Renal pelvis (tissue), 4 donors: ENCODE measurements around the gene DPP9. TPM values are rescaled to one million over a fixed set of nuclear protein-coding genes. Genes with fewer than 3 reads are reported as not detected.

Experiments
- DNase-seq: peaks from one replicate; pipeline ENCODE4 v3.0.0-alpha.2; 2013
- polyA plus RNA-seq, 3 donors: library from polyadenylated mRNA; unstranded; fragments of 120-200 nt; gene quantifications; one replicate each; pipeline ENCODE4 v1.2.1, GENCODE V29; 2013; ENCODE audit not compliant: insufficient read length in 3 of 3

Gene DPP9
- polyA plus RNA-seq, 3 donors: 18.2 to 28.0 (median 24.3) TPM

DNA sequence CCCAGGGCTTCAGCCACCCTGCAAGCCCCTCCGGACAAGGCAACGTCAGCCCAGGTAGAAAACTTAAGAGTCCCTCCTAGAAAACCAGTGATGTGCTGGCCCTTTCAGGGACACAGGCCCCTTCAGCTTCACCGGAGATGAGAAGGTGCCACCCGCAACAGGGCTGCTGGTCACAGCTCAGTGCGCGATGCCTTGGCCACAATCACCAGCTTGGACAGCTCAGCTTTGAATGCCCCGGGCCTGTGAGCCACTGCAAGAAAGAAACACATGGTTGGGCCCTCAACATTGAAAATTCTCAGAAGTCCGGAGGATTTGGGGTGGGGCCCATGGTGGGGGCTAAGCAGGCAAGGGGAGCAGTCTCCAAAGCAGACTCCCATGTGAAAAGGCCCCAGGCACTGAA is 65.8 kb downstream of the DPP9 start:
- DNase-seq: no peak

DNA sequence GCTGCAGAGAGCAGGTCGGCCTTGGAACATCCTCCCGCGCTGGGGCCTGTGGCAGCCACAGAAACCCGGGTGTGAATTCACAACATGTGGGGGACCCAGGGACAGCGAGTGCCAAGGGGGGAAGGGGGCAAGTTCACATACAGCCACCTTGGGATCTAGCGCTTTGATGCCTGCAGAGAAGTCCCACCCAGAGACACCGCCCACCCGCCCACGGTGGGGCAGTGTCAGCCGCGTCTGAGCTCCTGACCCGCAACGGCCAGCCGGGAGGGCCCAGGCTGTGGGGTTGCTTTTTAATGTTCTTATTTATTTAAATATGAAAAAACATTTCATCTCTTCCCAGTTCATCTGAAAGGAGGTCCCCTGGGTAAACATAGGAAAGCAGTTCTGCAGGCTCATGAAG is 66.4 kb downstream of the DPP9 start:
- no peak for DNase-seq

DNA sequence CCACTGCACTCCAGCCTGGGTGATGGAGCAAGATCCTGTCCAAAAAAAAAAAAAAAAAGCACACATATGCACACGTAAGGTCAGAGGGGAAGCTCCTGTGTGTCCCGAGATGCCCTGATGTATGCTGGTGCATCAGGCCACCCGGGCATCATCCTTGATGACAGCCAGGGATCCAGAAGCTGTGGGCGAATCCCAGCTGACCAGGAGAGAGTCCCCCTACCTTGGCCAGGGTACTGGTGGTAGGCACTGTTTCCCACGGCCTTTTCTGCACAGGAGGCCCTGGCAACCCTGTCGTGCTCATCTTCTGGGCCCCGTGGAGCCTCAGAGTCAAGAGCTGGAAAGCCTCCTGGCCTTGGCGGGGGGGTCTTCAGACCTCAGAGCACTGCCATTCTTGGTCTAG is 67.5 kb downstream of the DPP9 start:
- DNase-seq: no peak

DNA sequence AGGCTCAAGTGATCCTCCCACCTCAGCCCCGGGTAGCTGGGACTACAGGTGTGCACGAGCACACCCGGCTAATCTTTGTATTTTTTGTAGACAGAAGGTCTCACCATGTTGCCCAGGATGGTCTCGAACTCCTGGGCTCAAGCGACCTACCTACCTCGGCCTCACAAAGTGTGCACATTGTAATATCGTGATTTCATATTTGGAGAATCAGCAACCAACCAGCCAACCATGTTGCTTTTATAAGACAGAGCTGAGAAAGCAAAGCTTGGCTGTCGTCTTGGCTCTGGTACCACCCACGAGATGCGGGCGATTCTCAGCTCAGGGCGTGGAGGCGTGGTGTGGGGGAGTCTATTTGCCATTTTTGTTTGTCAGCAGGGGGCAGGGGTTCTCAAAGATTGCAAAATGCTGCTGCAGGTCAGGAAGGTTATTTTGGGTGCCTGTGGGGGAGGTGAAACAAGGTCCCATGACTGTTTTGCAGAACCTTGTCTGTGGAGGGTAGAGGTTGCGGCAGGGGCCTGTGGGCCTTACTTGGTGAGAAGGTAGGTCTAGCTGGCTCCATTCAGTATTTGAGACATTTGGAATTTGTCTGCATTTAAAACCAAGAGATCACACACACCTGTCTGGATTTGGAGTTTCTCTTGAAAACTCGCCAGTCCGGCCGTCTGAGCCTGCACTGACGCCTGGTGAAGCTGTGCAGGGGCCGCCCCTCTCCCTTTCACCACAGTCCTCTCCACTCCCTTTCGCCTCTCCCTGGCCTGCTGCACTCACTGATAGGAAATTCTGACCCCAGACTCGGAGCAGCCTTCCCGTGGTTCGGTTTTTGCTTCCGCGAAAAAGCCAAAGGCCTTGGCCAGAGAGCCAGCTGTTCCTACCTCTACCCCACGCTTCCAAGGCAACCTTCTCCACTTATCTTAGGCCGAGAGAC is 68.9 kb downstream of the DPP9 start:
- DNase-seq: no peak

DNA sequence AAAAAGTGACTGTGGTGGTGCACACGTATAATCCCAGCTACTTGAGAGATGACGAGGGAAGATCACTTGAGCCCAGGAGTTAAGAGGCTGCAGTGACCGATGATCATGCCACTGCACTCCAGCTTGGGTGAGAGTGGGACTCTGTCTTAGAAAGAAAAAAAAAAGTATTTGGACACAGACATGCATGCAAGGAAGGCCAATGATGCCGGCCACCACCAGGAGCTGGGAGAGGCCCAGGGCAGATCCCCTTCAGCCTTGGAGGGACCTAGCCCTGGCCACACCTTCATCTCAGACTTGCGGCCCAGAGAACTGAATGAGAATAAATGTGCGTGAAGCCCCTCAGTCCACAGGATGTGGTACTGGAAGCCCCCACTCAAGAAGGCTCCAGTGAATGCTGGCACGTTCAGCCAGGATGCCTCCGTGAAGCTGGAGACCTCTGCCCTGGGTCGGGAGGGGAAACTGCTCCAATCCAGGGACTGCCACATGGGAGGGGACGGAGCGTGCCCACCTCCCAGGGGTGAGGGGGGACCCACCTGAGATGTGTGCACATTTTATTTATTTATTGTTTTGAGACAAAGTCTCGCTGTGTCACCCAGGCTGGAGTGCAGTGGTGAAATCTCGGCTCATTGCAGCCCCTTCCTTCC is 69.7 kb downstream of the DPP9 start:
- no peak for DNase-seq

DNA sequence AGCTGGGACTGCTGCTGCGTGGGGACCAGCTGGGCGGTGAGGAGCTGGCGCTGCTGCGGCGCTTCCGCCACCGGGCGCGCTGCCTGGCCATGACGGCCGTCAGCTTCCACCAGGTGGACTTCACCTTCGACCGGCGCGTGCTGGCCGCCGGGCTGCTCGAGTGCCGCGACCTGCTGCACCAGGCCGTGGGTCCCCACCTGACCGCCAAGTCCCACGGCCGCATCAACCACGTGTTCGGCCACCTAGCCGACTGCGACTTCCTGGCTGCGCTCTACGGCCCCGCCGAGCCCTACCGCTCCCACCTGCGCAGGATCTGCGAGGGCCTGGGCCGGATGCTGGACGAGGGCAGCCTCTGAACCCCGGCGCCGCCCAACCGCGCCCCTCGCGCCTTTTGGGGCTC is 71.6 kb downstream of the DPP9 start:
- no peak for DNase-seq

DNA sequence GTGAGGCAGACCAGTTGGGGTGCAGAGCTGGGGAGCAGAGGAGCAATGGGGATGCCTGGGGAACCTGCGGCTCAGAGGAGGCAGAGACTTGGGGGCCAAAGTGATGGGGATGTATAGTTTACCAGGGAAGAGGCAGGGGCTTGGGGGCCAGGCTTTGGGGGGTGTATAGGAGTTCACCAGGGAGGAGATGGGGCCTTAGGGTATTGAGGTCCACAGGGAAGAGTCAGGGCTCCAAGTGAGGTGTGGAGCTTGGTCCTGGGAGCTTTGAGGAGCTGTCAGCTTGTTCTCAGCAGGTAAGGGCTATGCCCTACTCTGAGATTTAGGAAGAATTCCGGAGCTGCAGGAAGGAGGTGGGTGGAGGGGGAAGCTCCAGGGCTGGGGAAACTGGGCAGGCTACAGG is 73.5 kb downstream of the DPP9 start:
- DNase-seq: no peak

DNA sequence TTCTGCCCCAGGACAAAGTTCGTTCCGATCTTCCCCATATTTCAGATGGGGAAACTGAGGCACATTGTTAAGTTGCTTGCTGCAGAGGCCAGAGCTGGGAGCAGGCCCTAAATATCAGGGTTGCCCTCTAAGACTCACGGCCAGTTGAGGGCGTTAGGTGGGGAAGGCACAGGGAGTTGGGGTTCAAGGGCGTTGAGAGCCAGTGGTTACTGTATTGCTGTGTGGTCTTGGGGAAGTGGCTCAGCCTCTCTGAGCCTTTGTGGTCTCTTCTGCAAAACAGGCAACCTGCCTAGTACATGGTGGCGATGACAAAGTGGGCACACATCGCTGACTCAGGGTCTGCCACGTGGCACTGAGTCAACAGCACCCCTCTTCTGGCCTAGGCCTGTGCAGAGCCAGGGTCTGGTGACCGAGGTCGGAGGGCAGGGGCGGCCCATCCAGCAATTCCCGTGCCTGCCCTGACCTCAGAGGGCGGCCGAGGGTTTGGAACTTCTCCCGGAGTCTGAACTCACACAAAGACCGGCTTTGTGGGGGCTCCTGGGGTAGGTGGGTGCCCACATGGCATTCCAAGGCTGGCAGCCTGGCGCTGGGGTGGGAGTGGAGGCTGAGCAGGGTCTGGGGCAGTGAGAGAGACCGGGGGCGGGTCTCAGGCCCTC is 74.1 kb downstream of the DPP9 start:
- no peak for DNase-seq

DNA sequence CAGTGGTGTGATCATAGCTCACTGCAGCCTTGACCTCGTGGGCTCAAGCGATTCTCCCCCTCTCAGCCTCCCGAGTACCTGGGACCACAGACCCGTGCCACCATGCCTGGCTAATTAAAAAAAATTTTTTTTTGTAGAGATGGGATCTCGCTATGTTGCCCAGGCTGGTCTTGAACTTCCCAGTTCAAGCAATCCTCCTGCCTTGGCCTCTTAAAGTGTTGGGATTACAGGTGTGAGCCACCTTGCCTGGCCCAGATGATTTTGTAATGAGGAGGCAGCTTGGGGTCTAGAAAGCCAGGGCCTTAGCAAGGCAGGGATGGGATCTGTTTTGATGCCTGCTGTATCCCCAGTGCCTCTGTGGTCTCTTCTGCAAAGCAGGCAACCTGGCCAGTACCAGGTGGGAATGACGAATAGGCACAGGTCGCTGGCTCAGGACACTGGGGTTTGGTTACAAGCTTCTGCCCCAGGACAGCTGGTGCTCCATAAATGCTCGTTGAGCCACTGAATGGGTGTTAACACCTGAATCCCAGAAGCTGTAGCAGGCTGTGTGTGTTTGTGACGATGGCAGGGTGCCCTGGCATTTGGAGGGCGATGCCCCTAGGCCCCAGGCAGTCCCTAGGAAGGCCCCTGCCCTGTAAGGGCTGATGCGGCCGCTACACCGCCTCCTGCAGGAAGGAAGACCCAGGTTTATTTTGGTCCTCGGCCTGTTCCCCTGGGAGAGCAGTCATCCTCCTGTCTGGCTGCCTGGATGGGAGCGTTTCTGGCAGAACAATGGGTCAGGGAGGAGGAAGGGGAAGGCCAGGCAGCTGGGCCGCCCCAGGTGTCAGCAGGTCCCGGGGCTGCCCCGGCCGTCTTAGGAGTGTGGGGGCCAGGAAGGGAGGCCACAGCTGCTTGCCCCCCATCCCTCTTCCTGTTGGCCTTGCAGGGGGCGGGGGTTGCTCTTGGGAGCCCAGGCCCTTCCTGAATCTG is 75.7 kb downstream of the DPP9 start:
- DNase-seq: no peak

DNA sequence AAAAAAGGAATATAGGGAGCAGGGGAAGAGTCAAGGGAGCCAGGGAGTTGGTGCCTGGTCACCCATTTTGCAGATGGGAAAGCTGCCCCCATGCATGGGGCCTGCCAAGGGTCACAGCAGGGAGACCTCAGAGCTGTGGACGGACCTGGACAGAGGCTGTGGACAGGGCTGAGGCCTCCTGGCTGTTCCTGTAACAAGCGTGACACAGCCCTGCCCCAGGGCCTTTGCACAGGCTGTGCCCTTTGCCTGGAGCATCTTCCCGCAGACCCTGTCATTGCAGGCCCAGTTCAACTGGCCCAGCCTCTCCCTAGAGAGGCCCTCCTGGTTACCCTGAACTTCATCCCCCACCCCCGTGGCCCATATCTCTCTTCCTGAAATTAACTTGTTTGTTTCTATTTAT is 77.9 kb downstream of the DPP9 start:
- DNase-seq: no peak

DNA sequence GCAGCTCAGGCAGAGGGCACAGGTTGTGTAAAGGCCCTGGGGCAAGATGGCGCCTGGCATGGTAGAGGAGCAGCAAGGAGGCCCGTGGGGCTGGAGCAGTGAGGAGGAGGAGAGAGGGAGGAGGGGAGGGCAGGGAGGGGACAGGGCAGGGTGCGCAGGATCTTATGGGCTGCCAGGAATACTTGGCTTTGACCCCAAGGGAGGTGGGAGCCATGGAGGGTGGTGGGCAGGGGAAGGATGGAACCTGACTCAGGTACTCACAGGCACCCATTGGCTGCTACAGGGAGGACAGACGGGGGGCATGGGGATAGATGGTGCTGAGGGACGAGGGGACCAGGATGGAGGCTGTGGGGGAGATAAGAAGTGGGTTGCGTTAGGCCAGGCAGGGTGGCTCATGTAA is 81.0 kb downstream of the DPP9 start:
- no peak for DNase-seq

DNA sequence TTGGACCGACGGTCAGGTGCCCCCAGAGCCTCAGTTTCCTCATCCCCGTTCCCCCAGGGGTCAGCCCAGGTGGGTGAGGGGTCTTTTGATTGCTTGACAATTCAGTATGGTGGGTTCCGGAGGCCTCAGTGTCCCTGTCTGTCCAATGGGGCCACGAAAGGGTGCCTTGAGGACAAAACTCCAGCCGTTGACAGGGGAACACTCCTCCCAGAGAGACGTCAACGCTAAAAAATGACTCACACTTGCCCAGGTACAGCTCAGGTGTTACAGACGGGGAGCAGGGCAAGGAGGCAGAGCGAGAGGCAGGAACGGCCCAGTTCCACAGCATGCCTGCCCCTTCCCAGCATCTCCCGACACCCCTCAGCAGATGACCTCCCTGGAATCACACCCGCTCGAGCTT is 82.5 kb downstream of the DPP9 start:
- no peak for DNase-seq

DNA sequence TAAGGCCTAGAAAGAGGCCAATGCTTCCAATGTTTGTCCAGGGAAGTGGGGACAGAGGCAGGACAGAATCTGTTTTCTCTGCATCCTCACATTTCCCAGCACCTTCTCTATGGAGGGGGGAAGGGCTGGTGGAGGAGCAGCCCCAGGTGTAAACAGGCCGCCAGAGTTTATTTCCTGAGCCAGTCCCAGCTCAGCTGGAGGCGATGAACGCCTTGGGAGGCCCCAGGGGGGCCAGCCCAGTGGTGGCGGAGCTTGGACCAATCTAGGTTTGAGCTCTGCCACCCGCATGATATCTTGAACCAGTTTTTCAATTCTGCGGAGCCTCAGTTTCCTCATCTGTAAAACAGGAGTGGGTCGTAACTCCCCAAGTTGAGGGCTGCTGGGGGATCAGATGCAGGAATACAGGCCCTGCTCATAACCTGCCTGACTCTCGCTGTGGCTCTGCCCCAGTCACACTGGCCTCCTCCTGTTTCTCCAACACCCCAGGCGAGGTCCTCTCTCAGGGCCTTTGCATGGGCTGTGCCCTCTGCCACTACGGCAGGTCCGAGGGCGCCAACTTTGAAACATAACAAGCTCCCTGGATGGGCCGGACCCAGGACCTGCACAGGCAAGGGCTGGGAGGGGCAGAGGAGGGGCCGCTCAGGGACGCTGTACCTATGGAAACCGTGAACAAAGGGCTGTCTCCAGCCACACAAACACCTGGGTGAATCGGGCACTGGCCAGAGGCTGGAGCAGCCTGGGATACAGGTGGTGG is 83.2 kb downstream of the DPP9 start:
- no peak for DNase-seq

DNA sequence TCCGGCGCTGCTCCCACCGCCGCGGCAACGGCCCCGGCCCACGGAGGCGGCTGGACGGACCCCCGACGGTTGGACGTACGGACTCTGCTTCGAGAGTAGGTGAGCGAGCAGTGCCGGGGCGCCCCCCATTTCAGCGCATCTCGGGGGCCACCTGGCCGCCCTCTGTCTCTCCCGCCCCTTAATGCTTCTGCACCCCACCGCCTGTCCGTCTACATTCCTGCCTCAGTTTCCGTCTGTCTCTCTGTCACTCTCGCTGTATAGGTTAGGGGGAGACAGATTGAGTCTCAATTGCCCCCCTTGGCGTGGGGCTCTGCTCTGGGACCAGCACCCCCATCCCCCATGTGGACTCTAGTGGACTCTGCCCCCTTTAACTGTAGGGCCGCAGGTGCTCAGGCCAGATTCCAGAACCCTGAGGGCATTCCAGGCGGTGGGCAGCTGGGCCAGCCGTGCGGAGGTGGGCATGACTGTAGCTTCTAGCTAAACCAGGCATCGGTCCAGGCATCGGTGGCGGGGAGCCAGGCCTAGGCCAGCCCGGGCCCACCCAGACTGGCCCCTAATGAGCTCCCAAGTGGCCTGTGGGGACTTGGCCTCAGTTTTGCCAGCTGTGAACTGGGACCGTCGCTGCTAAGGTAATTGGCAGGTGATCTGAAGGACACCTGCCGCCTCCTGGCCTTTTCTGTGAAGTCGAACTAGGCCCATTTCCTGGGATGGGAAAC is 84.0 kb downstream of the DPP9 start:
- no peak for DNase-seq

DNA sequence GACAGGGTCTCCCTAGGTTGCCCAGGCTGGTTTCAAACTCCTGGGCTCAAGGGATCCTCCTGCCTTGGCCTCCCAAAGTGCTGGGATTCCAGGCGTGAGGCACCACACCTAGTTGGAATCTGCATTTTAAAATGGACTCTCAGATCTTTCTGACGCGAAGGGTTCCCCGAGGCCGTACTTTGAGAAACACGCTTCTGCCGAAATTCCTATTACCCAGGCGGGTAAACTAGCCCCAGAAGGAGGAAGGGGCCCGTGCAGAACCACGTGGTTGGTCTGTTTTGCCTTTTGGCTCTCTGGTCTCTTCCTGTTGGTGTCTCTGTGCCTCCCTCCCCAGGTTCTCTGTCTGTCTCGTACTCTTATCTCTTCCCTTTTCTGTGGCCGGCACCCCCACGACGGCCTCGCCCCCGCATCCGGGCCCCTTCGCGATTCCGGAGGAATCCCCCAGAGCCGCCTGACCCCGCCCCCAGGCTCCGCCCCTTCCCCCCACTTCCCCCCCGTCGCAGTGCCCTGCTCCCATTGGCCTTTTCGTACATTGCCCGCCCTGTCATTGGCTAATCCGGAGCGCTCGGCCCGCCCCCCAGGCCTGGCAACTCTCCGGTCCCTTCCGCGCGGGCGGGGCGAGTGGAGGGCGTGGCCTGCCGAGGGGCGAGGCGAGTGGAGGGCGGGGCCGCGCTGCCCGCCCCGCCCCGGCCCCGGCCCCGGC is 84.7 kb downstream of the DPP9 start, which contains the start of gene TNFAIP8L1:
TSS of gene TNFAIP8L1 (plus strand) at position 689 of the 703 bp plus-strand sequence. CDS start 12,354 bp downstream, outside the sequence.
- DNase-seq: peak; percentile 96

DNA sequence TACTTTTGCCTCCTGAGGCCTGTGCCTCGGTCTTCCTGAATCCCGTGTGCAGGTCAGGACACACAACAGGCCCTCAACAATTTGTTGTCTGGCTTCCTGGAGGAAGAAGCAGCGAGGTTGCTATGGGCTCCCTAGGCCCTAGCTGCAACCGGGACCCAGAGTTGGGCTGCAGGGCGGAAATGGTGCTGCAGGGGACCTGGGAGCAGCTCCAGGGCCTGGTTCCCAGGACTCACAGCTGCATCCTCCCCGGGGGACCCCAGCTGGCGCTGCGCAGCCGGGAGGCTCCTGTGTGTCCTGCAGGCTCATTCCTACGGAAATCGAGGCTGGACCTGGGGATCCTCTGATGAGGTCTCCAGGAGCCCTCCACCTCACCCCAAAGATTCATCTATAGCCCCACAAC is 85.3 kb downstream of the DPP9 start:
- no peak for DNase-seq

DNA sequence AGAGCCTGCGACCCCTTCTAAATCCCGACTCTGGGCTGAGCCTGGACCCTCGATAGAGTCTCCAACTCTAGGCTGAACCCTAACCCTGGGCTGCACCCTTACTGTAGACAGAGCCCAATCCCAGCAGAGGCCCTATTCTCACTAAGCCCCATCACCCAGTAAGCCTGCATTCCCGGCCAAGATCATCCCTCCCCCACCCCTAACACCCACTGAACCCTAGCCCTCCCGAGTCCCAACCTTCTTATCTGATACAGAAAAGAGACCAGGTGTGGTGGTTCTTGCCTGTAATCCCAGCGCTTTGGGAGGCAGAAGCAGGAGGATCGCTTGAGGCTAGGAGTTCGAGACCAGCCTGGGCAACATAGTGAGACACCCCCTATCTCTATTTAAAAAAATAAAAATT is 86.9 kb downstream of the DPP9 start:
- no peak for DNase-seq

DNA sequence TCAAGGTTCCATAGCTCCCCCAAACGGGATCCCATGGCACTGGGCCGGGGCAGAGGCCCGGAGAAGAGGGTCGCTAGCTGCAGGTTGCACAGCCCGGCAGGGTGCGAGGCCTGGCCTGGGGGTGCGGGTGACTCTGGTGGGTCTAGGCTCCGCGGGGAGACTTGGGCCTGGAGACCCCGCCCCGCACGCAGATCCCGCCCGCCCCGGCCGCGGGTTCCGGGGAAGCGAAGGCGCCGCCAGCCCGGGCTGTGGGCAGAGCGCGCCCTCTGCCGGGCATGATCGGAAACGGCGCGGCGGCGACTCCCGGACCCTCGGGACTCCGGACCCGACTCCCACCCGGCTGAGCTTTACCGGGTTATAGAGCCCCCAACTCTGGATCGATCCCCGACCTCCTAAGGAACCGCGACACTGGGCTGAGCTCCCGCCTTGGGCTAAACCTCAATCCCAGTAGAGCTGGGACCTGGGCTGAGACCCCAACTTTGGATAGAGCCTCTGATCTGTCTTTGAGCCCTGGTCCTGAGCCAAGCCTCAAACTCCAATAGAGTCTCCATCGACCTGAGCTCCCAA is 87.4 kb downstream of the DPP9 start:
- DNase-seq: peak; percentile 65

DNA sequence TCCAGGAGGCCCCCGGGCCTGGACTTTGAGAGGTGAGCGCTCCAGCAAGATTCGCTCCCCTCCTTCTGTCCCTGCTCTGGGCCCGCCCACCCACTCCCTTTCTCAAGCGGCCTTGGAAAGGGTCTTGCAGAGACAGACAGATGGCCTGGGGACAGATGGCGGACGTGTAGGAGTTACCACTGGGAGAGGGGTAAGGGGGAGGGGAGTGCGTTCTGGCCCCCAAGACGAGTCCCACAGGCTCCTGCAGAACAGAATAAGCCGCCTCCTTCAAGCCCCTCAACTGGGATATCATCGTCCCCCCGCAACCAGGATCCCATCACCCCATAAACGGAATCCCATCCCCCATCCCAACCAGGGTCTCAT is 87.9 kb downstream of the DPP9 start:
- no peak for DNase-seq
